ENCODE data around the gene ZBTB16. TPM values are rescaled to one million over a fixed set of nuclear protein-coding genes. Genes with fewer than 3 reads are reported as not detected.

Gene ZBTB16
- total and polyA plus RNA-seq, 7 experiments from 2014 or later = 3.0 to 22.1 (median 7.2) TPM

DNA sequence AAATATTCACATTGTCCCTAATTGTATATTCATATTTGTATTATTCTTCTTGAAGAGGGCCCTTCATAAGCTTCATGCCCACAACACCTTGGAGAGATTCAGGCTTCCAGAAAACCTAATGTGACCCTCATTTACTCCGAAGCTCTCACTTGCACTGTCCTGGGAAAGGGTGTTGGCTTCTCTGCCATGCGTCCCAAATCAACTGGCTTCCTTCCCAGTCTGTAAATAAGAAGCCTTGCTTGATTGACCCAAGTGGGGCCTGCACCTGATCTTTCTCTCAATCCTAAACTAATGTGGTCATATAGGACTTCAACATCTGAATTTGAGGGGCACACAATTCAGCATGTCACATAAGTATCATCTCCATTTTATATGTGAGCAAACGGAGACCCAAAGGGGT lies 40.5 kb upstream of the ZBTB16 start:
- Histone ChIP-seq H3K4me1 (ENCODE audit: control insufficient read depth in 2 of 2, insufficient read depth in 2 of 2, low read length in 2 of 2) (no peaks in the 10 kb centered on the region), H3K36me3 (ENCODE audit: control insufficient read depth in 2 of 3, insufficient read depth in 3 of 3, low read length in 3 of 3) (no peaks in the 10 kb centered on the region), H3K4me3 (ENCODE audit: low read length) (no peak overlapping the region), H3K9me3 (ENCODE audit: control insufficient read depth in 2 of 3, low read length in 3 of 3) (no peaks in the 10 kb centered on the region), H3K27me3 (ENCODE audit: control insufficient read depth in 2 of 2, insufficient read depth in 2 of 2, low read length in 2 of 2) (no peaks in the 10 kb centered on the region), H3K27ac (ENCODE audit: low read depth, low read length) (no peak overlapping the region)
- ChIA-PET POLR2A (no interaction called here), CTCF (no interaction called here)
- Mint-ChIP-seq H3K36me3 (no peaks in the 10 kb centered on the region), H3K4me1 (no peaks in the 10 kb centered on the region), H3K4me3 (no peak overlapping the region), H3K27ac (no peak overlapping the region), H3K9me3 (no peaks in the 10 kb centered on the region), H3K27me3 (peaks cover 0 to 3% (median 0%) of the 10 kb centered on the region in 5 donors)
- DNase-seq (no peak), ATAC-seq (no peak)
- intact Hi-C loops (cut with micrococcal nuclease) = no loop called here

DNA sequence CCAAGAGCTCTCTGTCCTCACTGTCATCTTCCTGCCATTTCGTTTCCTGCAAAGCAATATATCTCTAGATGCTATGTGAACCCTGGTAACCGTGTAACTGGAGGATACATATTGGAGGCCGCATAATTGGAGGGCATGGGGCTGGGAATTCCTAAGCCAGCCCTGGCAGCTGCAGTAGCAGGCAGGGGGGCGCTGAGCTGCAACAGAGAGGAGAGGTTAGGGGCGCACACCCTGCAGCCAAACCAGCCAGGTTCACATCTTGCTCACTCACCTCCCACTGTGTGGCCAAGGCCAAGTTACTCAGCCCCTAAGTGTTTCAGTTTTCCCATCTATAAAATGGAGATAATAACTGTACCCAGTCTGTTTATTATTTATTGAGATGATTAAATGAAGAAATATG lies 39.9 kb upstream of the ZBTB16 start:
- H3K27me3 Mint-ChIP-seq = peaks cover 0 to 3% (median 0%) of the 10 kb centered on the region in 5 donors
- CTCF ChIA-PET = no interaction called here
- no peak for DNase-seq
- Histone ChIP-seq H3K4me1 (ENCODE audit: control insufficient read depth in 2 of 2, insufficient read depth in 2 of 2, low read length in 2 of 2) (no peaks in the 10 kb centered on the region), H3K4me3 (ENCODE audit: low read length) (no peak overlapping the region), H3K36me3 (ENCODE audit: control insufficient read depth in 2 of 3, insufficient read depth in 3 of 3, low read length in 3 of 3) (no peaks in the 10 kb centered on the region), H3K9me3 (ENCODE audit: control insufficient read depth in 2 of 3, low read length in 3 of 3) (no peaks in the 10 kb centered on the region), H3K27me3 (ENCODE audit: control insufficient read depth in 2 of 2, insufficient read depth in 2 of 2, low read length in 2 of 2) (no peaks in the 10 kb centered on the region), H3K27ac (ENCODE audit: low read depth, low read length) (no peak overlapping the region)
- POLR2A ChIA-PET = no interaction called here
- H3K27ac Mint-ChIP-seq = no peak overlapping the region
- intact Hi-C loops (cut with micrococcal nuclease) = no loop called here
- H3K36me3 Mint-ChIP-seq = no peaks in the 10 kb centered on the region
- H3K9me3 Mint-ChIP-seq = no peaks in the 10 kb centered on the region
- H3K4me3 Mint-ChIP-seq = no peak overlapping the region
- ATAC-seq = no peak
- no peaks in the 10 kb centered on the region for H3K4me1 Mint-ChIP-seq

GRCh38 chr11:114025329-114025907 lies 34.1 kb upstream of the ZBTB16 start:
- no peak for ATAC-seq
- Mint-ChIP-seq H3K4me1 (peaks cover 0 to 16% (median 8%) of the 10 kb centered on the region in 7 donors), H3K27me3 (peaks cover 0 to 23% (median 6%) of the 10 kb centered on the region in 5 donors), H3K9me3 (no peaks in the 10 kb centered on the region), H3K36me3 (no peaks in the 10 kb centered on the region), H3K27ac (no peak overlapping the region), H3K4me3 (no peak overlapping the region)
- Histone ChIP-seq H3K27me3 (ENCODE audit: control insufficient read depth in 2 of 2, insufficient read depth in 2 of 2, low read length in 2 of 2) (peaks cover 0 to 3% of the 10 kb centered on the region in 2 donors), H3K4me3 (ENCODE audit: low read length) (no peak overlapping the region), H3K27ac (ENCODE audit: low read depth, low read length) (no peak overlapping the region), H3K9me3 (ENCODE audit: control insufficient read depth in 2 of 3, low read length in 3 of 3) (no peaks in the 10 kb centered on the region), H3K36me3 (ENCODE audit: control insufficient read depth in 2 of 3, insufficient read depth in 3 of 3, low read length in 3 of 3) (no peaks in the 10 kb centered on the region), H3K4me1 (ENCODE audit: control insufficient read depth in 2 of 2, insufficient read depth in 2 of 2, low read length in 2 of 2) (no peaks in the 10 kb centered on the region)
- ChIA-PET CTCF (interaction anchor here (0.8 to 15.2 kb wide), 3 partner anchors 11 to 237 kb away, joined by 3 to 148 read pairs (median 3); no protein-coding TSS in a partner anchor), POLR2A (no interaction called here)
- intact Hi-C loops (cut with micrococcal nuclease) = no loop called here
- DNase-seq = no peak

DNA sequence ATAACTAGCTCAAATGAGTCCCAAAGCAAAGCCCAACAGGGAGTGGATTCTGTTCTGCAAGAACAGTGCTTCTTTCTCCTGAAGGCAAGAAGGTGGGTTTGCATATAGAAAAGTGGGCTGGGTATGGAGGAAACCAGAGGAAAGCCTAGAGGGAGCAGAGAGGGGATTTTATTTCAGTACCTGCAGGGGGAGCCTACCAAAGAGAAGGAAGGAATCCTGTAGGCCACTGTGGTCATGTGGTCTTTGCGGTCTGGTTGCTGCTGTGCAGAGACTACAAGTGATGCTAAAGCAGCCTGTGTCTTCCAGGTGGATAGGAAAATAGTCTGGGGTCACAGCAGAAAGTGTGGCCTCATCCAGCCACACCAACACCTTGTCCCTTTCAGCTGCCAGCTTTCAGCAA lies 33.2 kb upstream of the ZBTB16 start:
- Histone ChIP-seq H3K4me1 (ENCODE audit: control insufficient read depth in 2 of 2, insufficient read depth in 2 of 2, low read length in 2 of 2) (no peaks in the 10 kb centered on the region), H3K27ac (ENCODE audit: low read depth, low read length) (no peak overlapping the region), H3K4me3 (ENCODE audit: low read length) (no peak overlapping the region), H3K36me3 (ENCODE audit: control insufficient read depth in 2 of 3, insufficient read depth in 3 of 3, low read length in 3 of 3) (no peaks in the 10 kb centered on the region), H3K9me3 (ENCODE audit: control insufficient read depth in 2 of 3, low read length in 3 of 3) (no peaks in the 10 kb centered on the region), H3K27me3 (ENCODE audit: control insufficient read depth in 2 of 2, insufficient read depth in 2 of 2, low read length in 2 of 2) (peaks cover 0 to 3% of the 10 kb centered on the region in 2 donors)
- H3K9me3 Mint-ChIP-seq = no peaks in the 10 kb centered on the region
- intact Hi-C loops (cut with micrococcal nuclease) = loop anchor here in 1 of 2 donors (2.0 kb wide), 1 partner anchor 234 kb away; no protein-coding TSS in a partner anchor
- no peak overlapping the region for H3K4me3 Mint-ChIP-seq
- peaks cover 0 to 25% (median 12%) of the 10 kb centered on the region in 5 donors for H3K27me3 Mint-ChIP-seq
- ATAC-seq (peak; percentile 72), DNase-seq (peak in 7 of 9 donors; percentile 7 to 32 (median 22))
- H3K4me1 Mint-ChIP-seq = peaks cover 0 to 16% (median 8%) of the 10 kb centered on the region in 7 donors
- POLR2A ChIA-PET = no interaction called here
- CTCF ChIA-PET = interaction anchor here (0.9 to 15.2 kb wide), 3 partner anchors 10 to 236 kb away, joined by 3 to 148 read pairs (median 7); no protein-coding TSS in a partner anchor
- no peak overlapping the region for H3K27ac Mint-ChIP-seq
- H3K36me3 Mint-ChIP-seq = no peaks in the 10 kb centered on the region

DNA sequence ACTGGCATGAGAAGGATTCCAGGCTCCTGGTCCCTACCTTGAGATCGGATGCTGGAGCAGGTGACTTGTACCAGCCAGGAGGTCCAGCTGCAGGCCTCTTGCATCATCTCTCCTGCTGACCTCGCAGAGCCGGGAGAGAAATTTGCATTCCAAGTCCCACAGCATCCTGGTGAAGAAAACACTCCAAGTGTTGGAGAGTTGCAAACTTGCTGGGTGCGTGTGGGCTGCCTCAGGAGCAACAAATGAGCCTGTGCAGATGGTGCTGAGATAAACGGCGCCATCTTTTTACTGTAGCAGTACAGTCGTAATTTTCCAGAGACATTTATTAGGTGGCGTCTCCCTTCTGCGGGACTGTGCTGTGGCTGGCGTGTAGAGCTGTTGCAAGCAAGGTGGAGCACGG lies 32.1 kb upstream of the ZBTB16 start:
- H3K4me1 ChIP-seq (ENCODE audit: control insufficient read depth in 2 of 2, insufficient read depth in 2 of 2, low read length in 2 of 2) = no peaks in the 10 kb centered on the region
- no peak overlapping the region for H3K4me3 Mint-ChIP-seq
- no peak for DNase-seq
- H3K9me3 ChIP-seq (ENCODE audit: control insufficient read depth in 2 of 3, low read length in 3 of 3) = no peaks in the 10 kb centered on the region
- H3K27ac ChIP-seq (ENCODE audit: low read depth, low read length) = no peak overlapping the region
- H3K36me3 ChIP-seq (ENCODE audit: control insufficient read depth in 2 of 3, insufficient read depth in 3 of 3, low read length in 3 of 3) = no peaks in the 10 kb centered on the region
- no peak for ATAC-seq
- no peak overlapping the region for H3K27ac Mint-ChIP-seq
- no peaks in the 10 kb centered on the region for H3K36me3 Mint-ChIP-seq
- ChIA-PET CTCF (interaction anchor here (1.7 to 15.2 kb wide), 2 partner anchors 169 to 235 kb away, joined by 7 to 148 read pairs; no protein-coding TSS in a partner anchor), POLR2A (interaction anchor here (0.6 kb wide), 1 partner anchor 11 kb away, joined by 4 read pairs; no protein-coding TSS in a partner anchor)
- H3K4me1 Mint-ChIP-seq = peaks cover 0 to 16% (median 8%) of the 10 kb centered on the region in 7 donors
- H3K27me3 Mint-ChIP-seq = peaks cover 0 to 25% (median 12%) of the 10 kb centered on the region in 5 donors
- intact Hi-C loops (cut with micrococcal nuclease) = loop anchor here in 1 of 2 donors (2.0 kb wide), 1 partner anchor 233 kb away; no protein-coding TSS in a partner anchor
- H3K27me3 ChIP-seq (ENCODE audit: control insufficient read depth in 2 of 2, insufficient read depth in 2 of 2, low read length in 2 of 2) = peaks cover 0 to 3% of the 10 kb centered on the region in 2 donors
- H3K4me3 ChIP-seq (ENCODE audit: low read length) = no peak overlapping the region
- no peaks in the 10 kb centered on the region for H3K9me3 Mint-ChIP-seq

- peaks cover 0 to 16% (median 8%) of the 10 kb centered on the region in 7 donors for H3K4me1 Mint-ChIP-seq
- no peak overlapping the region for H3K4me3 ChIP-seq (ENCODE audit: low read length)
- ATAC-seq (no peak), DNase-seq (no peak)
- no peaks in the 10 kb centered on the region for H3K9me3 Mint-ChIP-seq
- ChIA-PET CTCF (interaction anchor here (1.0 to 15.2 kb wide), 3 partner anchors 37 to 234 kb away, joined by 3 to 148 read pairs (median 7); no protein-coding TSS in a partner anchor), POLR2A (interaction anchor here (0.6 kb wide), 1 partner anchor 10 kb away, joined by 4 read pairs; no protein-coding TSS in a partner anchor)
- H3K36me3 ChIP-seq (ENCODE audit: control insufficient read depth in 2 of 3, insufficient read depth in 3 of 3, low read length in 3 of 3) = no peaks in the 10 kb centered on the region
- H3K27me3 ChIP-seq (ENCODE audit: control insufficient read depth in 2 of 2, insufficient read depth in 2 of 2, low read length in 2 of 2) = peaks cover 0 to 3% of the 10 kb centered on the region in 2 donors
- no peaks in the 10 kb centered on the region for H3K9me3 ChIP-seq (ENCODE audit: control insufficient read depth in 2 of 3, low read length in 3 of 3)
- H3K4me3 Mint-ChIP-seq = no peak overlapping the region
- peaks cover 0 to 25% (median 12%) of the 10 kb centered on the region in 5 donors for H3K27me3 Mint-ChIP-seq
- no peak overlapping the region for H3K27ac Mint-ChIP-seq
- intact Hi-C loops (cut with micrococcal nuclease) = loop anchor here in 1 of 2 donors (2.0 kb wide), 1 partner anchor 233 kb away; no protein-coding TSS in a partner anchor
- H3K4me1 ChIP-seq (ENCODE audit: control insufficient read depth in 2 of 2, insufficient read depth in 2 of 2, low read length in 2 of 2) = no peaks in the 10 kb centered on the region
- H3K36me3 Mint-ChIP-seq = no peaks in the 10 kb centered on the region
- H3K27ac ChIP-seq (ENCODE audit: low read depth, low read length) = no peak overlapping the region
Measured at GRCh38 chr11:114027926-114028325, 31.6 kb upstream of the ZBTB16 start.

Data from naive thymus-derived CD4-positive, alpha-beta T cell (primary cell).